HCT116 (cell line): ENCODE results near the gene NHSL1. TPM values are rescaled to one million over a fixed set of nuclear protein-coding genes. Genes with fewer than 3 reads are reported as not detected.

Experiments
- ATAC-seq: fragments of 200-7000 bp; cut with Tn5 transposase; 2 replicates; pipeline ENCODE4 v1.9.1; 2020; ENCODE audit warnings: mild to moderate bottlenecking, moderate library complexity
- BruUV-seq: library from RNA; stranded (reverse); fragments of 400-500 nt; replicated peaks from 2 replicates; lab custom pipeline; 2021; lab: Mats Ljungman, UMichigan
- CTCF ChIA-PET: fragments of 300-600 bp; sonication (Branson Sonifier 250); formaldehyde crosslinking; loops from one replicate; lab custom pipeline; 2021; ENCODE audit warnings: antibody characterized with exemption; lab: Charles Lee
- POLR2A ChIA-PET: fragments of 300-600, 350-600 bp; sonication (Branson Sonifier 250); formaldehyde crosslinking; loops from one replicate; lab custom pipeline; 2021; ENCODE audit warnings: antibody characterized with exemption; lab: Charles Lee
- RAD21 ChIA-PET, 2 experiments: fragments of 300-600 bp; sonication (Branson Sonifier 250); formaldehyde crosslinking; loops; one replicate each; lab custom pipeline; 2023; ENCODE audit warnings: low total read pairs in 2 of 2; ENCODE audit not compliant: uncharacterized antibody in 2 of 2, unreplicated experiment in 2 of 2, low non-redundant PET in 1 of 2; lab: Charles Lee
- DNase-seq: peaks from one replicate; pipeline ENCODE4 v3.0.0-alpha.2; 2010; ENCODE audit warnings: low read depth, low spot score
- H2AFZ ChIP-seq: fragments of 200-600 bp; shearing (Covaris generic), sonication (generic); 2 replicates; pipeline ENCODE4 v1.6.1; 2017; ENCODE audit warnings: low read depth, mixed run types, mixed read lengths, antibody characterized with exemption, low read length; ENCODE audit not compliant: poor library complexity, severe bottlenecking
- H3K27ac ChIP-seq: 2 replicates; pipeline ENCODE4 v1.5.1; 2012; ENCODE audit warnings: low read depth, low read length
- H3K27me3 ChIP-seq: fragments of 200-600 bp; sonication (generic); 2 replicates; pipeline ENCODE4 v1.6.1; 2016; ENCODE audit warnings: mixed run types, low read length, mixed read lengths; ENCODE audit not compliant: insufficient read depth
- H3K36me3 ChIP-seq, 2 experiments: fragments of 200-500 bp in 1 of 2; fragments of 200-600 bp in 1 of 2; sonication (Bioruptor generic) in 1 of 2; sonication (generic) in 1 of 2; 2 replicates each; pipeline versions ENCODE4 v1.5.1 to v1.6.1; 2014 to 2016; ENCODE audit warnings: low read length in 2 of 2, inconsistent platforms in 1 of 2, mixed read lengths in 1 of 2, mixed run types in 1 of 2; ENCODE audit not compliant: insufficient read depth in 2 of 2, control insufficient read depth in 1 of 2
- H3K4me1 ChIP-seq, 2 experiments: fragments of 200-600 bp in 1 of 2; sonication (generic) in 1 of 2; 2 replicates each; pipeline versions ENCODE4 v1.5.1 to v1.6.1; 2012 to 2017; ENCODE audit warnings: low read length in 2 of 2, inconsistent platforms in 1 of 2, mild to moderate bottlenecking in 1 of 2, mixed read lengths in 1 of 2, mixed run types in 1 of 2, moderate library complexity in 1 of 2; ENCODE audit not compliant: insufficient read depth in 2 of 2, control insufficient read depth in 1 of 2
- H3K4me2 ChIP-seq: fragments of 200-600 bp; sonication (generic); 2 replicates; pipeline ENCODE4 v1.6.1; 2017; ENCODE audit warnings: mixed run types, low read length, mixed read lengths
- H3K4me3 ChIP-seq, 2 experiments: fragments of 200-600 bp in 1 of 2; sonication (generic) in 1 of 2; replicated peaks in 1 of 2; 2 replicates each; pipeline ENCODE4 v1.5.1; 2011 to 2016; ENCODE audit warnings: low read length in 2 of 2, control low read depth in 1 of 2, low read depth in 1 of 2, mild to moderate bottlenecking in 1 of 2, mixed read lengths in 1 of 2, mixed run types in 1 of 2
- H3K79me2 ChIP-seq: fragments of 200-600 bp; sonication (generic); 2 replicates; pipeline ENCODE4 v1.6.1; 2017; ENCODE audit warnings: mild to moderate bottlenecking, mixed run types, low read length, moderate library complexity, mixed read lengths; ENCODE audit not compliant: insufficient read depth
- H3K9ac ChIP-seq: fragments of 200-600 bp; sonication (generic); 2 replicates; pipeline ENCODE4 v1.6.1; 2016; ENCODE audit warnings: low read length, mixed read lengths
- H3K9me2 ChIP-seq: fragments of 200-600 bp; sonication (generic), shearing (Covaris generic); 2 replicates; pipeline ENCODE4 v1.6.1; 2017; ENCODE audit warnings: mixed run types, mild to moderate bottlenecking, moderate library complexity; ENCODE audit not compliant: insufficient read depth
- H3K9me3 ChIP-seq, 2 experiments: fragments of 200-500 bp in 1 of 2; fragments of 200-600 bp in 1 of 2; sonication (Bioruptor generic) in 1 of 2; sonication (generic) in 1 of 2; 2 replicates each; pipeline ENCODE4 v1.6.1; 2014 to 2017; ENCODE audit warnings: low read length in 2 of 2, mixed read lengths in 2 of 2, inconsistent platforms in 1 of 2, low read depth in 1 of 2, mild to moderate bottlenecking in 1 of 2, mixed run types in 1 of 2, moderate library complexity in 1 of 2; ENCODE audit not compliant: control insufficient read depth in 1 of 2, insufficient read depth in 1 of 2
- H4K20me1 ChIP-seq: fragments of 200-600 bp; sonication (generic), shearing (Covaris generic); 2 replicates; pipeline ENCODE4 v1.6.1; 2017; ENCODE audit warnings: mixed run types, mild to moderate bottlenecking, moderate library complexity; ENCODE audit not compliant: insufficient read depth
- CBX3 ChIP-seq: IDR thresholded peaks from 2 replicates; pipeline ENCODE4 v1.6.1; 2012; ENCODE audit warnings: low read depth
- EGR1 ChIP-seq: IDR thresholded peaks from 2 replicates; pipeline ENCODE4 v1.6.1; 2012; ENCODE audit warnings: low read depth
- REST ChIP-seq: IDR thresholded peaks from 2 replicates; pipeline ENCODE4 v1.6.1; 2012; ENCODE audit warnings: low read depth
- SIN3A ChIP-seq: IDR thresholded peaks from 2 replicates; pipeline ENCODE4 v1.6.1; 2012; ENCODE audit warnings: low read depth
- SP1 ChIP-seq: IDR thresholded peaks from 2 replicates; pipeline ENCODE4 v1.6.1; 2012; ENCODE audit warnings: low read depth
- YY1 ChIP-seq: IDR thresholded peaks from 2 replicates; pipeline ENCODE4 v1.6.1; 2011; ENCODE audit warnings: low read length, low read depth, moderate library complexity, mild to moderate bottlenecking; ENCODE audit not compliant: insufficient replicate concordance; ENCODE audit errors: extremely low read depth
- ZFX ChIP-seq: fragments of 450-650 bp; IDR thresholded peaks from 2 replicates; pipeline ENCODE4 v1.6.1; 2017
- ZNF274 ChIP-seq: fragments of 200-500 bp; sonication (Bioruptor generic); IDR thresholded peaks from 2 replicates; pipeline ENCODE4 v1.6.1; 2014; ENCODE audit warnings: mild to moderate bottlenecking, low read depth, low read length, inconsistent platforms
- intact Hi-C: fragments of 100-400 bp; cut with micrococcal nuclease; formaldehyde crosslinking; loops from 2 replicates; pipeline ENCODE4 v1.10.0; 2022
- total RNA-seq: library from RNA; stranded (reverse); gene quantifications from one replicate; pipeline ENCODE4 v1.2.1, GENCODE V29; 2021; ENCODE audit not compliant: unreplicated experiment
- TF ChIP-seq, protein P1 (sequence below), 3 experiments: fragments of 200-600 bp in 1 of 3; sonication (generic) in 1 of 3; IDR thresholded peaks in 2 of 3; conservative IDR thresholded peaks in 1 of 3; 2 replicates each; pipeline ENCODE4 v1.5.1; 2012 to 2017; ENCODE audit warnings: low read depth in 2 of 3, low read length in 2 of 3, antibody characterized with exemption in 1 of 3, borderline replicate concordance in 1 of 3, control low read depth in 1 of 3, mild to moderate bottlenecking in 1 of 3, mixed read lengths in 1 of 3, mixed run types in 1 of 3, moderate library complexity in 1 of 3; ENCODE audit not compliant: insufficient read depth in 1 of 3
- TF ChIP-seq, protein P2 (sequence below): IDR thresholded peaks from 2 replicates; pipeline ENCODE4 v1.6.1; 2011; ENCODE audit warnings: mild to moderate bottlenecking, low read length, moderate library complexity; ENCODE audit not compliant: insufficient replicate concordance; ENCODE audit errors: extremely low read depth
- TF ChIP-seq, protein P3 (sequence below): IDR thresholded peaks from 2 replicates; pipeline ENCODE4 v1.6.1; 2012

Gene NHSL1
- total RNA-seq, 1 experiment from 2014 or later, result 15.4 TPM

- TF ChIP-seq SP1 (no peak), CBX3 (no peak), ZFX (no peak), EGR1 (no peak), YY1 (no peak), ZNF274 (no peak), REST (no peak), SIN3A (no peak)
- TF ChIP-seq, protein P1, sequence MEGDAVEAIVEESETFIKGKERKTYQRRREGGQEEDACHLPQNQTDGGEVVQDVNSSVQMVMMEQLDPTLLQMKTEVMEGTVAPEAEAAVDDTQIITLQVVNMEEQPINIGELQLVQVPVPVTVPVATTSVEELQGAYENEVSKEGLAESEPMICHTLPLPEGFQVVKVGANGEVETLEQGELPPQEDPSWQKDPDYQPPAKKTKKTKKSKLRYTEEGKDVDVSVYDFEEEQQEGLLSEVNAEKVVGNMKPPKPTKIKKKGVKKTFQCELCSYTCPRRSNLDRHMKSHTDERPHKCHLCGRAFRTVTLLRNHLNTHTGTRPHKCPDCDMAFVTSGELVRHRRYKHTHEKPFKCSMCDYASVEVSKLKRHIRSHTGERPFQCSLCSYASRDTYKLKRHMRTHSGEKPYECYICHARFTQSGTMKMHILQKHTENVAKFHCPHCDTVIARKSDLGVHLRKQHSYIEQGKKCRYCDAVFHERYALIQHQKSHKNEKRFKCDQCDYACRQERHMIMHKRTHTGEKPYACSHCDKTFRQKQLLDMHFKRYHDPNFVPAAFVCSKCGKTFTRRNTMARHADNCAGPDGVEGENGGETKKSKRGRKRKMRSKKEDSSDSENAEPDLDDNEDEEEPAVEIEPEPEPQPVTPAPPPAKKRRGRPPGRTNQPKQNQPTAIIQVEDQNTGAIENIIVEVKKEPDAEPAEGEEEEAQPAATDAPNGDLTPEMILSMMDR (IDR thresholded peaks at IDR 0.05 in 2 of 3, conservative IDR thresholded peaks at IDR 0.05 in 1 of 3; ENCODE audit: borderline replicate concordance in 1 of 3, insufficient read depth in 1 of 3, low read depth in 2 of 3, low read length in 2 of 3), result no peak
- TF ChIP-seq, protein P2, sequence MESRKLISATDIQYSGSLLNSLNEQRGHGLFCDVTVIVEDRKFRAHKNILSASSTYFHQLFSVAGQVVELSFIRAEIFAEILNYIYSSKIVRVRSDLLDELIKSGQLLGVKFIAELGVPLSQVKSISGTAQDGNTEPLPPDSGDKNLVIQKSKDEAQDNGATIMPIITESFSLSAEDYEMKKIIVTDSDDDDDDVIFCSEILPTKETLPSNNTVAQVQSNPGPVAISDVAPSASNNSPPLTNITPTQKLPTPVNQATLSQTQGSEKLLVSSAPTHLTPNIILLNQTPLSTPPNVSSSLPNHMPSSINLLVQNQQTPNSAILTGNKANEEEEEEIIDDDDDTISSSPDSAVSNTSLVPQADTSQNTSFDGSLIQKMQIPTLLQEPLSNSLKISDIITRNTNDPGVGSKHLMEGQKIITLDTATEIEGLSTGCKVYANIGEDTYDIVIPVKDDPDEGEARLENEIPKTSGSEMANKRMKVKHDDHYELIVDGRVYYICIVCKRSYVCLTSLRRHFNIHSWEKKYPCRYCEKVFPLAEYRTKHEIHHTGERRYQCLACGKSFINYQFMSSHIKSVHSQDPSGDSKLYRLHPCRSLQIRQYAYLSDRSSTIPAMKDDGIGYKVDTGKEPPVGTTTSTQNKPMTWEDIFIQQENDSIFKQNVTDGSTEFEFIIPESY, result no peak
- TF ChIP-seq, protein P3, sequence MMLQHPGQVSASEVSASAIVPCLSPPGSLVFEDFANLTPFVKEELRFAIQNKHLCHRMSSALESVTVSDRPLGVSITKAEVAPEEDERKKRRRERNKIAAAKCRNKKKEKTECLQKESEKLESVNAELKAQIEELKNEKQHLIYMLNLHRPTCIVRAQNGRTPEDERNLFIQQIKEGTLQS, result no peak
- ChIA-PET POLR2A (interaction anchor here (2.1 kb wide), 1 partner anchor 8 kb away, joined by 13 read pairs; no protein-coding TSS in a partner anchor), RAD21 (no interaction called here), CTCF (no interaction called here)
- no peaks in the 10 kb centered on the region for H3K79me2 ChIP-seq
- intact Hi-C loops, result no loop called here
- no peak overlapping the region for H3K9ac ChIP-seq
- H4K20me1 ChIP-seq, result no peaks in the 10 kb centered on the region
- H3K4me2 ChIP-seq, result no peak overlapping the region
- H3K36me3 ChIP-seq, result no peaks in the 10 kb centered on the region
- H3K9me2 ChIP-seq, result no peaks in the 10 kb centered on the region
- no peak overlapping the region for H2AFZ ChIP-seq
- no peak overlapping the region for H3K4me3 ChIP-seq
- no TSS peak for BruUV-seq
- H3K4me1 ChIP-seq, result peaks cover 8 to 22% of the 10 kb centered on the region in 2 experiments; a peak in 3 of 4 replicates
- ATAC-seq (no peak), DNase-seq (no peak)
- no peaks in the 10 kb centered on the region for H3K27me3 ChIP-seq
- no peaks in the 10 kb centered on the region for H3K9me3 ChIP-seq
- no peak overlapping the region for H3K27ac ChIP-seq
Measured at GRCh38 chr6:138464085-138464484, 35.2 kb downstream of the NHSL1 start.
